COLO668 (cell line): Measurements from ENCODE around the gene CALHM3.

Experiments used
- DNase-seq: peaks from one replicate; lab custom pipeline; 2025; ENCODE audit not compliant: unreplicated experiment; lab: John Stamatoyannopoulos, UW

CALHM3 gene

GRCh38 chr10:103451091-103451813, 27.8 kb downstream of the CALHM3 start:
- DNase-seq: peak; percentile 13

GRCh38 chr10:103450201-103450695, 28.8 kb downstream of the CALHM3 start:
- DNase-seq: no peak

GRCh38 chr10:103449208-103450144, 29.6 kb downstream of the CALHM3 start:
- DNase-seq: no peak

- no peak for DNase-seq
These were observed 30.3 kb downstream of the CALHM3 start for GRCh38 chr10:103448746-103449145.

GRCh38 chr10:103447187-103447586, 31.9 kb downstream of the CALHM3 start:
- DNase-seq: no peak

- DNase-seq: no peak
These were observed 33.1 kb downstream of the CALHM3 start for GRCh38 chr10:103445767-103446567.

GRCh38 chr10:103445366-103445765, 33.7 kb downstream of the CALHM3 start:
- no peak for DNase-seq

- no peak for DNase-seq
These were observed 34.6 kb downstream of the CALHM3 start for GRCh38 chr10:103444478-103444877.

GRCh38 chr10:103443475-103444185, 35.4 kb downstream of the CALHM3 start:
- no peak for DNase-seq

- no peak for DNase-seq
These were observed 37.0 kb downstream of the CALHM3 start for GRCh38 chr10:103442031-103442461.

GRCh38 chr10:103441611-103442010, 37.4 kb downstream of the CALHM3 start:
- no peak for DNase-seq

GRCh38 chr10:103441206-103441605, 37.8 kb downstream of the CALHM3 start:
- DNase-seq: no peak

GRCh38 chr10:103440416-103440815, 38.6 kb downstream of the CALHM3 start:
- DNase-seq: no peak

- no peak for DNase-seq
These were observed 39.3 kb downstream of the CALHM3 start for GRCh38 chr10:103439776-103440175.

- DNase-seq: no peak
These were observed 45.2 kb downstream of the CALHM3 start for GRCh38 chr10:103433858-103434257.

GRCh38 chr10:103431902-103432301, 47.1 kb downstream of the CALHM3 start:
- DNase-seq: no peak

GRCh38 chr10:103429647-103430046, 49.4 kb downstream of the CALHM3 start:
- DNase-seq: no peak

- DNase-seq: no peak
These were observed 49.9 kb downstream of the CALHM3 start for GRCh38 chr10:103428989-103429643.

- DNase-seq: no peak
These were observed 51.2 kb downstream of the CALHM3 start for GRCh38 chr10:103427866-103428265.

GRCh38 chr10:103423748-103424147, 55.3 kb downstream of the CALHM3 start:
- no peak for DNase-seq
